Hepatocyte (in vitro differentiated cells): ENCODE measurements around the gene EIF4ENIF1.

Experiments used
- EZH2 ChIP-seq: fragments of 200-600 bp; sonication (generic); IDR thresholded peaks from 2 replicates; pipeline ENCODE4 v1.6.1; 2016; ENCODE audit warnings: antibody characterized with exemption, mild to moderate bottlenecking, borderline replicate concordance
- EZH2phosphoT487 ChIP-seq: fragments of 200-600 bp; sonication (generic); IDR thresholded peaks from one replicate; pipeline ENCODE4 v1.6.1; 2018; ENCODE audit warnings: antibody characterized with exemption, mild to moderate bottlenecking, low read depth, moderate library complexity; ENCODE audit not compliant: unreplicated experiment, severe bottlenecking
- TF ChIP-seq, protein P1 (sequence below): fragments of 200-600 bp; sonication (generic); IDR thresholded peaks from 2 replicates; pipeline ENCODE4 v1.5.1; 2016; ENCODE audit warnings: antibody characterized with exemption, mild to moderate bottlenecking; ENCODE audit not compliant: poor library complexity

DNA sequence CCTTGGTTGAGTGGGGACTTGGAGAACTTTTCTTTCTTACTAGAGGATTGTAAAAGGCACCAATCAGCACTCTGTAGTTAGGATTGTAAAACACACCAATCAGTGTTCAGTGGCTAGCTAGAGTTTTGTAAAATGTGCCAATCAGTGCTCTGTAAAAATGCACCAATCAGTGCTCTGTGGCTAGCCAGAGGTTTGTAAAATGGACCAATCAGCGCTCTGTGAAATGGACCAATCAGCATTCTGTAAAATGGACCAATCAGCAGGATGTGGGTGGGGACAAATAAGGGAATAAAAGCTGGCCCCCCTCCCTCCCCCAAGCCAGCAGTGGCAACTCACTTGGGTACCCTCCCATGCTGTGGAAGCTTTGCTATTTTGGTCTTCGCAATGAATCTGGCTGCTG, 95.7 kb downstream of the EIF4ENIF1 start:
- TF ChIP-seq, protein P1, sequence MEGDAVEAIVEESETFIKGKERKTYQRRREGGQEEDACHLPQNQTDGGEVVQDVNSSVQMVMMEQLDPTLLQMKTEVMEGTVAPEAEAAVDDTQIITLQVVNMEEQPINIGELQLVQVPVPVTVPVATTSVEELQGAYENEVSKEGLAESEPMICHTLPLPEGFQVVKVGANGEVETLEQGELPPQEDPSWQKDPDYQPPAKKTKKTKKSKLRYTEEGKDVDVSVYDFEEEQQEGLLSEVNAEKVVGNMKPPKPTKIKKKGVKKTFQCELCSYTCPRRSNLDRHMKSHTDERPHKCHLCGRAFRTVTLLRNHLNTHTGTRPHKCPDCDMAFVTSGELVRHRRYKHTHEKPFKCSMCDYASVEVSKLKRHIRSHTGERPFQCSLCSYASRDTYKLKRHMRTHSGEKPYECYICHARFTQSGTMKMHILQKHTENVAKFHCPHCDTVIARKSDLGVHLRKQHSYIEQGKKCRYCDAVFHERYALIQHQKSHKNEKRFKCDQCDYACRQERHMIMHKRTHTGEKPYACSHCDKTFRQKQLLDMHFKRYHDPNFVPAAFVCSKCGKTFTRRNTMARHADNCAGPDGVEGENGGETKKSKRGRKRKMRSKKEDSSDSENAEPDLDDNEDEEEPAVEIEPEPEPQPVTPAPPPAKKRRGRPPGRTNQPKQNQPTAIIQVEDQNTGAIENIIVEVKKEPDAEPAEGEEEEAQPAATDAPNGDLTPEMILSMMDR: no peak
- TF ChIP-seq EZH2 (no peak), EZH2phosphoT487 (no peak)
